ENCODE results near the gene PITRM1.

The PITRM1 gene

DNA sequence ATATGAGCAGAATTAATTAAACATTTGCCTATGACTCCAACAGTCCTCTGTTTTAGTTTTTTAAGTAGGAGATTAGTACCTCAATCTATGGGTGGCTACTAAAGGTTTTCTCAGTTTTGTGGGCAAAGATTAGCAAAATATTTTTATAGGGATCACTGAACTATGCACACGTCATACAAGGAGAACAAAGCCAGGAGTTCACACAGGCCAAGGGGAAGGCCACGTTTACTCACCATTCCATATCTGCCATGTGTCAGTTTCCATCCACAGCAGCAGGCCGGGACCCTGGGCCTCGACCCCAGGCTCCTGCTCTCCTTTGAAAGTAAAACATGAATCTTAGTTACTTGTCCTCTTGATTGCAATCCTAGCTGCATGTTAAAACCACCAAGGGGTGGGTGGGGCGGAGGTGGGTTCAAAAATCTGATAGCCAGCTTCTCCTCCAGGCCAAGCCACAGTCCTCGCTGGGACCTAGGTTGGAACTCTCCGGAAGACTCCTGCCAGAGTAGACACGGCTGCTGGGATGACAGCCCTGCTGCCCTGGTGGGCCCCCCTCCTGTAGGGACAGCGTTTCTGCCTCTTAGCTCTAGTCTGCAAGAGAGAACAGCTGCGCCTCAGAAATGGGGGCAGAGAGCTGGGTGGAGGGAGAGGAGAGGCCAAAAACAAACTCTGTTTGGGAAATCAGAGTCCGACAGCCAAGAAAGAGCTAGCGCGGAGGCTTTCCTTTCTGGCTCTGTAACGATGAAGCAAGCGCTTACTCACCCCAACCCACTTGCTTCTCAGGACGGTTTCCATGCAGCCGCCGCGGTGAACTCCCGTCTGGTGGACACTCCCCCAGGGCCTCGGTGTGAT is 35.6 kb downstream of the PITRM1 start:
- TF ChIP-seq, protein P1, sequence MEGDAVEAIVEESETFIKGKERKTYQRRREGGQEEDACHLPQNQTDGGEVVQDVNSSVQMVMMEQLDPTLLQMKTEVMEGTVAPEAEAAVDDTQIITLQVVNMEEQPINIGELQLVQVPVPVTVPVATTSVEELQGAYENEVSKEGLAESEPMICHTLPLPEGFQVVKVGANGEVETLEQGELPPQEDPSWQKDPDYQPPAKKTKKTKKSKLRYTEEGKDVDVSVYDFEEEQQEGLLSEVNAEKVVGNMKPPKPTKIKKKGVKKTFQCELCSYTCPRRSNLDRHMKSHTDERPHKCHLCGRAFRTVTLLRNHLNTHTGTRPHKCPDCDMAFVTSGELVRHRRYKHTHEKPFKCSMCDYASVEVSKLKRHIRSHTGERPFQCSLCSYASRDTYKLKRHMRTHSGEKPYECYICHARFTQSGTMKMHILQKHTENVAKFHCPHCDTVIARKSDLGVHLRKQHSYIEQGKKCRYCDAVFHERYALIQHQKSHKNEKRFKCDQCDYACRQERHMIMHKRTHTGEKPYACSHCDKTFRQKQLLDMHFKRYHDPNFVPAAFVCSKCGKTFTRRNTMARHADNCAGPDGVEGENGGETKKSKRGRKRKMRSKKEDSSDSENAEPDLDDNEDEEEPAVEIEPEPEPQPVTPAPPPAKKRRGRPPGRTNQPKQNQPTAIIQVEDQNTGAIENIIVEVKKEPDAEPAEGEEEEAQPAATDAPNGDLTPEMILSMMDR (IDR thresholded peaks at IDR 0.05; ENCODE audit: low read depth, low read length, missing control alignments), result no peak
- H3K4me3 ChIP-seq (ENCODE audit: low read depth, low read length), result no peak overlapping the region
- no peak for DNase-seq (ENCODE audit: low read depth)
- in situ Hi-C loops (cut with HindIII; ENCODE audit: low sequenced_read_pairs), result no loop called here

DNA sequence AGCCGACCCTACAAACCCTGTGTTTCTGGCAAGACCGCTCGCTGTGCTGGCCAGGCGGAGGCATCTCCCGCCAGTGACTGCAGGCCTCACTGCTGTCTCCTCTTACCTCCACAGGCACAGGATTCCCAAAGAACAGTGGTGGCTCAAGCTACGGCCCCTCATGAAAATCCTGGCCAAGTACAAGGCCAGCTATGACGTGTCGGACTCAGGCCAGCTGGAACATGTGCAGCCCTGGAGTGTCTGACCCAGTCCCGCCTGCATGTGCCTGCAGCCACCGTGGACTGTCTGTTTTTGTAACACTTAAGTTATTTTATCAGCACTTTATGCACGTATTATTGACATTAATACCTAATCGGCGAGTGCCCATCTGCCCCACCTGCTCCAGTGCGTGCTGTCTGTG is 36.2 kb downstream of the PITRM1 start:
- no peak overlapping the region for H3K4me3 ChIP-seq (ENCODE audit: low read depth, low read length)
- in situ Hi-C loops (cut with HindIII; ENCODE audit: low sequenced_read_pairs), result no loop called here
- no peak for DNase-seq (ENCODE audit: low read depth)
- TF ChIP-seq, protein P1 (IDR thresholded peaks at IDR 0.05; ENCODE audit: low read depth, low read length, missing control alignments), result no peak

DNA sequence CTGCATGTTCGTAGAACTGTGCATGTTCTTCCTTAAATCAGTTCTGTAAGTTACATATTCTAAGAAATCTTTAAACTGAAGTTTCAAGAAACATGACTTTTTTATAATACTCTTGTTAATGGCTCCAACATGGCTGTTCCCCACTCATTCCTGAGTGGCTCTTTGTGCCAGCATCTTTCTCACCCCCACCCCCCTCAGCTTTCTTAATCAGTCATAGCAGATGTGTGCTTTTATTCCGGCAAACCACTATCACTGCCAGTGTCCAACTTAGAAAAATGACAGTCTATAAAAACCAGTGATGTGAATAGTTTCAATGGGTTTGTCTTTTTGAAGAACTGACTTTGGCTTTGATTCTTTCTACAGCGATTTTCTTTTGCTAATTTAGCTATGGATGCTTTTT is 37.6 kb downstream of the PITRM1 start:
- no peak for DNase-seq (ENCODE audit: low read depth)
- in situ Hi-C loops (cut with HindIII; ENCODE audit: low sequenced_read_pairs), result no loop called here
- no peak overlapping the region for H3K4me3 ChIP-seq (ENCODE audit: low read depth, low read length)
- TF ChIP-seq, protein P1 (IDR thresholded peaks at IDR 0.05; ENCODE audit: low read depth, low read length, missing control alignments), result no peak

GRCh38 chr10:3133948-3134347 is 38.6 kb downstream of the PITRM1 start:
- in situ Hi-C loops (cut with HindIII; ENCODE audit: low sequenced_read_pairs), result no loop called here
- no peak for DNase-seq (ENCODE audit: low read depth)
- TF ChIP-seq, protein P1 (IDR thresholded peaks at IDR 0.05; ENCODE audit: low read depth, low read length, missing control alignments), result no peak
- no peak overlapping the region for H3K4me3 ChIP-seq (ENCODE audit: low read depth, low read length)

DNA sequence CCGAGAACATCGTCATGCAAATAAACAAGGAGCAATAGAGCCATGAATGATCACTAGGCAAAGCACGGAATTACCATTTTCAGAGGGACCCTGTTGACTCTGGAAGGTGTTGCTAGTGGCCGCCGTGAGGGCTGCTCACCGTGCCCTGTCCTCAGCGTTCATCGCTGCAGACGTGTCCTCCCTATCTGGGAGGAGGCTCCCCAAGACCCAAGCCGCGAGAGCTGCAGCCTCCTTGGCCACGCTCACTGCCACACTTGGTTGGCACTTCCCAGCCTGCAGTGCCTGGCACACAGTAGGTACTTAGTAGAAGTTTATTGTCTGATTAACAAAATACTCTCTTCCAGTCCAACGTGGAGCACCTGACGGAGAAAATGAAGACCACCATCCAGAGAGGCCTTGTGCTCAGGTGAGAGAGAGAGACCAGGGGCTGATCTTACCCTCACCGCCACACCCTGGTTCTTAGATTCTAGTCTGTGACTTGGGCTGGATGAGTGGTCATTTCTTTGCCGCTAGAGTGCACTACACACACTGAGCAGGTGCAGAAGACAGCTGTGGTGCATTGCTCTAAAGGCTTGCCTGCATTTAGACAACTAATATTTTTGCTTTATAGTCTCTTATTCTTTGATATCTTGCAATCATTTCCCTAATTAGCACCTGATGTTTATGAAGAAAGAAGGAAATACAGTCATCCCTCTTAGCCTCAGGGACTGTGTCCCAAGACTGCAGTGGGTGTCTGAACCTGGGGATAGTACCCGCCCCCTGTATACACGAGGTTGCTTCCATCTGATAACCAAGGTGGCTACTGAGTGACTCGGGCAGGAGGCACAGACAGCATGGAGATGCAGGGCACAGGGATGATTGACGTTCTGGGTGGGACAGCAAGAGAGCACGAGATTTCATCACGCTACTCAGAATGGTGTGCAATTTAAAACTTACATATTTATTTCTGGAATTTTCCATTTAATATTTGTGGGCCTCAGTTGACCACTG is 40.3 kb downstream of the PITRM1 start:
- in situ Hi-C loops (cut with HindIII; ENCODE audit: low sequenced_read_pairs), result no loop called here
- TF ChIP-seq, protein P1 (IDR thresholded peaks at IDR 0.05; ENCODE audit: low read depth, low read length, missing control alignments), result no peak
- DNase-seq (ENCODE audit: low read depth), result no peak
- H3K4me3 ChIP-seq (ENCODE audit: low read depth, low read length), result no peak overlapping the region

DNA sequence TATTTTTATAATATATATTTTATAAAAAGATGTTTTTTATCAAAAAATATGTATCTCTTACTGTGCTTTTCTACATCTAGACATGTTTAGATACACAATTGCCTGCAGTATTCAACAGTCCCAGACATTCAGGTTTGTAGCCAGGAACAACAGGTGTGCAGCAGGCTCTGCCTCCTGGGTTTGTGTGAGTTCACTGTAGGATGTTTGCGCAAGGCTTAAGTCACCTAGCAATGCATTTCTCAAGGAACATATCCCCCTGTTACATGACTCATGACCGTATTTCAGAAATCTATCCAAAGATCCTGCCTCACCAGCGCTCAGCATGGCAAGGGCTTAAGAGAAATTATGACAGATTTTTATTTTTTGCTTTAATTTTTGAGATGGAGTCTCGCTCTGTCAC is 41.5 kb downstream of the PITRM1 start:
- TF ChIP-seq, protein P1 (IDR thresholded peaks at IDR 0.05; ENCODE audit: low read depth, low read length, missing control alignments), result no peak
- no peak for DNase-seq (ENCODE audit: low read depth)
- no peak overlapping the region for H3K4me3 ChIP-seq (ENCODE audit: low read depth, low read length)
- in situ Hi-C loops (cut with HindIII; ENCODE audit: low sequenced_read_pairs), result no loop called here

Measured in astrocyte of the cerebellum (primary cell).